Subcutaneous adipose tissue (tissue), 4 donors: ENCODE results near the gene UBQLN1. TPM values are rescaled to one million over a fixed set of nuclear protein-coding genes. Genes with fewer than 3 reads are reported as not detected.

Experiments
- CTCF ChIP-seq: fragments of 450-650 bp; IDR thresholded peaks from one replicate; pipeline ENCODE4 v1.5.1; 2016; ENCODE audit warnings: low read depth, mild to moderate bottlenecking, control low read depth, antibody characterized with exemption, moderate library complexity
- total RNA-seq, 4 donors: library from RNA; depleted of rRNA; stranded (reverse); fragments of >200 nt; gene quantifications; one replicate each; pipeline ENCODE4 v1.1.0, GENCODE V29; 2016

Gene UBQLN1
- total RNA-seq, 4 donors from 2014 or later = 106 to 138 (median 126) TPM

DNA sequence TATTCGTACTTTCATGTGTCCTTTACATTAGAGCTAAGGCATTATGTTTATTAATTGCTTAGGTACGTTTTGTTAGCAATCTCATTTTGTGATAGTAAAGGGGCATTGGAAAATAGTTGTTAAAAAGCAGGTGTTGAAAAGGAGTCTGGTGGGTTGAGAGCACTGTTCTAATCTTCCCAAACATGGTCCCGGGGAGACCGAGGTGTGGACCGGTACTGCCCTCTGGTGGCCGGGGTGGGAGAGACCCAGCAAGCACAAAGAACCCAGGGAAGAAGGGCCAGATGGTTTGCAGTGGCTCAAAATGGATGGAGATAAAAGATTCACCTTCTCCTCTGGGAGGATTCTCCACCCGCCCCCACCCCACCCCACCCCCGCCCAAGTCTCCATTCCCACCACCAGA lies 58.7 kb downstream of the UBQLN1 start:
- TF ChIP-seq CTCF = no peak

GRCh38 chr9:83646500-83647239 lies 61.1 kb downstream of the UBQLN1 start:
- TF ChIP-seq CTCF = no peak

GRCh38 chr9:83642793-83643192 lies 65.0 kb downstream of the UBQLN1 start:
- TF ChIP-seq CTCF = no peak

DNA sequence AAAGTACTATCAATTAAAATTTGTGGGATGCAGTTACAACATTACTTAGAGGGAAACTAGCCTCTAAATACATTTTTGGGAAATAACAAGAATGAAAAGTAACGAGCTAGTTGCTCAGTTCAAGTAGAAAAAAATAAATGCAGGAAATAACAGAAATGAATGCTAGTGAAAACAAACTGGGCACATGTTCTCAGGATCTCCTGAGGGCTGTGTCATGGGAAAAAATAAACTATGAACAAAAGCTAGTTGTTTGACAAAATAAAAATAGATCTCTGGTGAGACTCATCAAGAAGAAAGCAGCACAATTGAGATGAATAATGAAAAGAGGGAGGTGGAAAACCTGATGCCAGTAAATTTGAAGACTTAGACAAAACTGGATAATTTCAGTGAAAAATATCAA lies 68.5 kb downstream of the UBQLN1 start:
- no peak for TF ChIP-seq CTCF

DNA sequence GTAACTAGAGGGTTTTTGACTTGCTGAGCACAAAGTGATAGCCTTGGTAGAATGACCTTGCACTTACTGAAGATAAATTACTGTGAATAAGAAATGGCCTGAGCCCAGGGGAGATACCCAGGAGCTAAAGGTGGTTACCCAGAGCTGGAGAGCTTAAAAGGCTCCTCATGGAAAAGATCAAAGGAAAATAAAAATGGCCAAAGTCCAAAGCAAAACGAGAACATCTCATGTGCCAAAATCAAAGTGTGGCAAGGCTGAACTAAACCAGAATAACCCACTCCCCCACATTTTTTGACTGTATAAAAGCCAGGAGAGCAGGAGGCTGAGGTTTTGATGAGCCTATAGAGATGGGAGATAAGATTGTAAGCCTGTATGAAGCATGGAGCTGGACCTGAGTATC lies 70.4 kb downstream of the UBQLN1 start:
- no peak for TF ChIP-seq CTCF

- no peak for TF ChIP-seq CTCF
Measured at GRCh38 chr9:83636813-83637212, 70.9 kb downstream of the UBQLN1 start.

DNA sequence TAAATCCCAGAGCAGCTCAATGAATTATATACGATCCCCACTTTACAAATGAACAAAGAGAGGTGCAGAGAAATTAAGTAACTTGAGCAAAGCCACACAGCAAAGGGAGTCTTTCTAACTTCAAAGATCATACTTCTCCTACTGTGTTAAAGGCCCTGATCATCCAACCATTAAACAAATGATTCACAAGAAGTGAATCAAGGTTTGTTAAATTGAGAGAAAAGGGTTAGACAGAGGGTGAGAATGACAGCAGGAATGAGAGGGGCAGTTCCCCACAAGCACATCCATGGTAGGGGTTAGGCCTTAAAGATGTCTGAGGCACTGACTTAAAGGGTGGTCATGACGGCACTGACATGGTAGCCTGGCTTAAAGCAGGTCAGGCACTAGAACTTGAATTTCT lies 74.1 kb downstream of the UBQLN1 start:
- no peak for TF ChIP-seq CTCF
